LNCaP clone FGC (cell line): ENCODE results near the gene ANKS1A.

Source experiments
- DNase-seq: peaks from one replicate; pipeline ENCODE4 v3.0.0-alpha.2; 2011; ENCODE audit warnings: low read depth
- H3K4me3 ChIP-seq: 2 replicates; pipeline ENCODE4 v1.5.1; 2011; ENCODE audit warnings: mild to moderate bottlenecking, low read depth, low read length, control low read depth
- CTCF ChIP-seq: IDR thresholded peaks from 2 replicates; pipeline ENCODE4 v1.5.1; 2012; ENCODE audit warnings: mild to moderate bottlenecking; ENCODE audit not compliant: control insufficient read depth, insufficient read depth; ENCODE audit errors: extremely low read depth

Gene ANKS1A

GRCh38 chr6:35085359-35086281, 196.6 kb downstream of the ANKS1A start:
- DNase-seq = no peak
- no peak overlapping the region for H3K4me3 ChIP-seq
- no peak for TF ChIP-seq CTCF

- no peak for TF ChIP-seq CTCF
- no peak for DNase-seq
- H3K4me3 ChIP-seq = no peak overlapping the region
Measured at GRCh38 chr6:35086282-35086632, 197.2 kb downstream of the ANKS1A start.

GRCh38 chr6:35086636-35087360, 197.7 kb downstream of the ANKS1A start:
- no peak overlapping the region for H3K4me3 ChIP-seq
- no peak for DNase-seq
- no peak for TF ChIP-seq CTCF

GRCh38 chr6:35087361-35088280, 198.6 kb downstream of the ANKS1A start:
- no peak for DNase-seq
- TF ChIP-seq CTCF = no peak
- no peak overlapping the region for H3K4me3 ChIP-seq

GRCh38 chr6:35088281-35089215, 199.5 kb downstream of the ANKS1A start:
- no peak for DNase-seq
- H3K4me3 ChIP-seq = no peak overlapping the region
- no peak for TF ChIP-seq CTCF

- TF ChIP-seq CTCF = no peak
- DNase-seq = no peak
- no peak overlapping the region for H3K4me3 ChIP-seq
Measured at GRCh38 chr6:35089216-35089934, 200.3 kb downstream of the ANKS1A start.
